Heart left ventricle (tissue), 16 donors: Measurements from ENCODE around the gene ZNF784. TPM values are rescaled to one million over a fixed set of nuclear protein-coding genes. Genes with fewer than 3 reads are reported as not detected.

Experiments
- ATAC-seq, 4 donors: fragments of 200-7000 bp; cut with Tn5 transposase; one replicate each; pipeline ENCODE4 v1.9.1; 2020 to 2022; ENCODE audit warnings: moderate library complexity in 4 of 4, mild to moderate bottlenecking in 3 of 4, moderate number of reproducible peaks in 1 of 4
- DNase-seq, 5 donors: peaks; one replicate each; pipeline ENCODE4 v3.0.0-alpha.2; 2020
- H3K27ac ChIP-seq, 12 donors: fragments of 200-600 bp; sonication (generic) in 4 of 12; one replicate each; pipeline versions ENCODE4 v1.5.0 to v1.8.0; 2016 to 2022; ENCODE audit warnings: mild to moderate bottlenecking in 2 of 12
- H3K27me3 ChIP-seq, 9 donors: fragments of 200-600 bp; sonication (generic) in 2 of 9; one replicate each; pipeline versions ENCODE4 v1.5.1 to v1.8.0; 2016 to 2022; ENCODE audit warnings: mild to moderate bottlenecking in 3 of 9
- H3K36me3 ChIP-seq, 9 donors: fragments of 200-600 bp; sonication (generic) in 2 of 9; one replicate each; pipeline versions ENCODE4 v1.5.0 to v1.8.0; 2018 to 2022; ENCODE audit warnings: mild to moderate bottlenecking in 2 of 9
- H3K4me1 ChIP-seq, 12 donors: fragments of 200-600 bp; sonication (generic) in 4 of 12; one replicate each; pipeline versions ENCODE4 v1.5.0 to v1.8.0; 2016 to 2022; ENCODE audit warnings: mild to moderate bottlenecking in 3 of 12
- H3K4me3 ChIP-seq, 12 donors: fragments of 200-600 bp; sonication (generic) in 4 of 12; one replicate each; pipeline versions ENCODE4 v1.5.0 to v1.8.0; 2017 to 2022; ENCODE audit warnings: mild to moderate bottlenecking in 9 of 12, moderate library complexity in 4 of 12
- H3K9me3 ChIP-seq, 12 donors: fragments of 200-600 bp; sonication (generic) in 4 of 12; one replicate each; pipeline versions ENCODE4 v1.5.0 to v1.8.0; 2016 to 2022; ENCODE audit warnings: mild to moderate bottlenecking in 1 of 12
- CTCF ChIP-seq, 12 donors: fragments of 200-600 bp; sonication (generic) in 4 of 12; IDR thresholded peaks; one replicate each; pipeline versions ENCODE4 v1.5.0 to v1.8.0; 2018 to 2022; ENCODE audit warnings: antibody characterized with exemption in 12 of 12, mild to moderate bottlenecking in 5 of 12
- POLR2A ChIP-seq, 2 donors: fragments of 450-650 bp; IDR thresholded peaks; one replicate each; pipeline ENCODE4 v1.6.1; 2017; ENCODE audit warnings: antibody characterized with exemption in 2 of 2, mild to moderate bottlenecking in 2 of 2, moderate library complexity in 2 of 2
- WGBS, 4 donors: extraction: QIAGEN DNeasy Blood & Tissue Kit in 2 of 4; methylation state at CpG; one replicate each; pipeline versions ENCODE4 v1.1.5 to v1.1.7; 2013 to 2018; 5-methylcytosine and 5-hydroxymethylcytosine counted together
- intact Hi-C, 10 donors: fragments of 100-400 bp; cut with DNase I; formaldehyde crosslinking; loops; one replicate each; pipeline versions ENCODE4 v1.11.1 to v1.14.2; 2022
- polyA plus RNA-seq, 2 donors: library from polyadenylated mRNA; stranded (reverse); fragments of 200-250 nt; gene quantifications; one replicate each; pipeline ENCODE4 v1.2.3, GENCODE V29; 2013
- total RNA-seq, 9 donors: library from RNA; depleted of rRNA in 2 of 9; stranded (reverse); fragments of >200 nt in 2 of 9; fragmentation: NEBNext Ultra II Directional in 3 of 9; extraction: Animal tissue kit (Norgen Biotek cat#: 25700) in 3 of 9; gene quantifications; one replicate each; pipeline versions ENCODE4 v1.1.0 to v1.2.4, GENCODE V29; 2016 to 2023
- donor health status: ischemic (EF 13 %, LVEDD 7.1; RV severe dilation, severe dysfunction).
- donor health status: healthy with polysubstance abuse.
- donor health status: DM: no; HTN: yes; CAD: no.
- donor health status: DM: no; HTN: no; CAD: no.
- donor health status: ischemic (EF 25% LVEDD 6.9; RV normal size, moderate dysfunction).
- donor health status: ischemic (EF 25% LVEDD 5.7; RV mildly dilated, moderate dysfunction).
- donor health status: healthy.
- donor health status: DM: yes; HTN: yes; CAD: no.
- donor health status: ischemic (EF 35%, LVEDD 5.7; RV mildly dilated, moderate dysfunction).
- donor health status: nonischemic (EF 11% LVEDD 7.7; RV severe dilation, severe dysfunction).
- donor health status: DM: yes; HTN: yes; CAD: no.
- donor health status: PGD.
- donor health status: ischemic (EF 29% LVEDD 5.4; RV normal size, mild dysfunction).
- donor health status: nonischemic (EF 23%, LVEDD 6.1; RV moderate dilation, normal function).

ZNF784 gene
- total and polyA plus RNA-seq, 11 donors: 6.7 to 15.8 (median 9.2) TPM

GRCh38 chr19:55593096-55593772 lies 31.1 kb downstream of the ZNF784 start:
- 76 to 92% (median 81%) methylated on average over 16 to 68 of the region's 68 CpGs for WGBS, 4 donors
- no peaks in the 10 kb centered on the region for H3K27me3 ChIP-seq
- H3K4me3 ChIP-seq: peak overlapping the region in 1 of 12 donors; percentile 21
- peak in 2 of 4 donors; percentile 27 to 31 for ATAC-seq
- TF ChIP-seq POLR2A (IDR thresholded peaks at IDR 0.05) (no peak), CTCF (IDR thresholded peaks at IDR 0.05) (no peak)
- H3K4me1 ChIP-seq: no peaks in the 10 kb centered on the region
- intact Hi-C loops: loop anchor here in 1 of 10 donors (10.0 kb wide), 1 partner anchor 78 kb away; no protein-coding TSS in a partner anchor
- DNase-seq: no peak
- peak overlapping the region in 1 of 12 donors; percentile 51 for H3K27ac ChIP-seq
- H3K36me3 ChIP-seq: peaks cover 0 to 52% (median 33%) of the 10 kb centered on the region in 9 donors
- no peaks in the 10 kb centered on the region for H3K9me3 ChIP-seq

GRCh38 chr19:55592391-55593090 lies 31.8 kb downstream of the ZNF784 start:
- ATAC-seq (peak in 2 of 4 donors; percentile 2 to 6), DNase-seq (no peak)
- Histone ChIP-seq H3K27ac (peak overlapping the region in 1 of 12 donors; percentile 51), H3K36me3 (peaks cover 0 to 51% (median 33%) of the 10 kb centered on the region in 9 donors), H3K4me1 (peaks cover 0 to 5% (median under 1%) of the 10 kb centered on the region in 12 donors), H3K27me3 (no peaks in the 10 kb centered on the region), H3K9me3 (no peaks in the 10 kb centered on the region), H3K4me3 (peak overlapping the region in 1 of 12 donors; percentile 21)
- TF ChIP-seq POLR2A (IDR thresholded peaks at IDR 0.05) (no peak), CTCF (IDR thresholded peaks at IDR 0.05) (no peak)
- WGBS, 4 donors: 83 to 92% (median 88%) methylated on average over 49 to 73 of the region's 73 CpGs
- intact Hi-C loops: loop anchor here in 1 of 10 donors (10.0 kb wide), 1 partner anchor 78 kb away; no protein-coding TSS in a partner anchor

GRCh38 chr19:55591555-55591954 lies 32.8 kb downstream of the ZNF784 start:
- ATAC-seq (no peak), DNase-seq (no peak)
- no peak overlapping the region for H3K4me3 ChIP-seq
- intact Hi-C loops: loop anchor here in 1 of 10 donors (10.0 kb wide), 1 partner anchor 77 kb away; no protein-coding TSS in a partner anchor
- TF ChIP-seq CTCF (IDR thresholded peaks at IDR 0.05) (no peak), POLR2A (IDR thresholded peaks at IDR 0.05) (no peak)
- H3K27ac ChIP-seq: no peak overlapping the region
- H3K4me1 ChIP-seq: peaks cover 0 to 13% (median 8%) of the 10 kb centered on the region in 12 donors
- WGBS, 4 donors: 77 to 80% (median 78%) methylated on average over 10 of the region's 10 CpGs
- no peaks in the 10 kb centered on the region for H3K27me3 ChIP-seq
- H3K36me3 ChIP-seq: peaks cover 0 to 43% (median 24%) of the 10 kb centered on the region in 9 donors
- no peaks in the 10 kb centered on the region for H3K9me3 ChIP-seq

- intact Hi-C loops: loop anchor here in 1 of 10 donors (10.0 kb wide), 1 partner anchor 76 kb away; no protein-coding TSS in a partner anchor
- Histone ChIP-seq H3K9me3 (no peaks in the 10 kb centered on the region), H3K4me3 (no peak overlapping the region), H3K27ac (no peak overlapping the region), H3K36me3 (peaks cover 0 to 33% (median 14%) of the 10 kb centered on the region in 9 donors), H3K27me3 (peaks cover 0 to 7% (median 0%) of the 10 kb centered on the region in 9 donors), H3K4me1 (peaks cover 0 to 23% (median 16%) of the 10 kb centered on the region in 12 donors)
- no peak for ATAC-seq
- WGBS, 4 donors: 85 to 89% (median 87%) methylated on average over 10 of the region's 10 CpGs
- TF ChIP-seq POLR2A (IDR thresholded peaks at IDR 0.05): no peak
- no peak for TF ChIP-seq CTCF (IDR thresholded peaks at IDR 0.05)
- DNase-seq: no peak
Measured at GRCh38 chr19:55590617-55591016, 33.7 kb downstream of the ZNF784 start.
